Measurements from ENCODE around the gene KATNB1.
"Not testable (repeated sequence)": the region's sequence is repeated elsewhere in the genome, so short reads cannot be mapped to it uniquely, and the experiment has no call there.

KATNB1 gene

GRCh38 chr16:57726433-57726947 is 9.1 kb upstream of the KATNB1 start:
- DNase-seq, result no peak

GRCh38 chr16:57727610-57728009 is 8.0 kb upstream of the KATNB1 start:
- no peak for DNase-seq

GRCh38 chr16:57728336-57729181 is 7.0 kb upstream of the KATNB1 start:
- DNase-seq, result no peak

GRCh38 chr16:57729182-57729484 is 6.4 kb upstream of the KATNB1 start:
- DNase-seq, result no peak

GRCh38 chr16:57729852-57730251 is 5.7 kb upstream of the KATNB1 start:
- DNase-seq, result not testable (repeated sequence)

GRCh38 chr16:57730771-57731730 is 4.5 kb upstream of the KATNB1 start:
- DNase-seq, result no peak

GRCh38 chr16:57732037-57732436 is 3.5 kb upstream of the KATNB1 start:
- no peak for DNase-seq

GRCh38 chr16:57732714-57733113 is 2.9 kb upstream of the KATNB1 start:
- no peak for DNase-seq

- DNase-seq, result no peak
Measured at GRCh38 chr16:57734308-57734924, 1.2 kb upstream of the KATNB1 start.

GRCh38 chr16:57734925-57735754 is 430 bp upstream of the KATNB1 start:
- peak; percentile 98 for DNase-seq

GRCh38 chr16:57736419-57737351 is 1.1 kb downstream of the KATNB1 start:
- DNase-seq, result peak; percentile 20

GRCh38 chr16:57738844-57739243 is 3.3 kb downstream of the KATNB1 start:
- DNase-seq, result no peak

GRCh38 chr16:57739756-57740422 is 4.3 kb downstream of the KATNB1 start:
- no peak for DNase-seq

- DNase-seq, result no peak
Measured at GRCh38 chr16:57740423-57741071, 5.0 kb downstream of the KATNB1 start.

- DNase-seq, result no peak
Measured at GRCh38 chr16:57741660-57742191, 6.2 kb downstream of the KATNB1 start.

- DNase-seq, result no peak
Measured at GRCh38 chr16:57742543-57742942, 7.0 kb downstream of the KATNB1 start.

- DNase-seq, result no peak
Measured at GRCh38 chr16:57743458-57743857, 7.9 kb downstream of the KATNB1 start.

- DNase-seq, result no peak
Measured at GRCh38 chr16:57743886-57744641, 8.5 kb downstream of the KATNB1 start.

- no peak for DNase-seq
Measured at GRCh38 chr16:57744642-57744903, 9.0 kb downstream of the KATNB1 start.
